MM.1S (cell line): ENCODE measurements around the gene VWA1.

Source experiments
- EZH2 ChIP-seq: fragments of 300-600 bp; sonication (generic); optimal IDR thresholded peaks from 2 replicates; pipeline ENCODE3; 2017; ENCODE audit warnings: low read depth, mild to moderate bottlenecking, antibody characterized with exemption, low read length, mixed read lengths
- EZH2phosphoT487 ChIP-seq: fragments of 300-600 bp; sonication (generic); IDR thresholded peaks from 2 replicates; pipeline ENCODE4 v1.6.1; 2018; ENCODE audit warnings: antibody characterized with exemption, low read length
- TF ChIP-seq, protein P1 (sequence below): fragments of 300-600 bp; sonication (generic); IDR thresholded peaks from 2 replicates; pipeline ENCODE4 v1.5.1; 2016; ENCODE audit warnings: antibody characterized with exemption, low read length, mixed read lengths

DNA sequence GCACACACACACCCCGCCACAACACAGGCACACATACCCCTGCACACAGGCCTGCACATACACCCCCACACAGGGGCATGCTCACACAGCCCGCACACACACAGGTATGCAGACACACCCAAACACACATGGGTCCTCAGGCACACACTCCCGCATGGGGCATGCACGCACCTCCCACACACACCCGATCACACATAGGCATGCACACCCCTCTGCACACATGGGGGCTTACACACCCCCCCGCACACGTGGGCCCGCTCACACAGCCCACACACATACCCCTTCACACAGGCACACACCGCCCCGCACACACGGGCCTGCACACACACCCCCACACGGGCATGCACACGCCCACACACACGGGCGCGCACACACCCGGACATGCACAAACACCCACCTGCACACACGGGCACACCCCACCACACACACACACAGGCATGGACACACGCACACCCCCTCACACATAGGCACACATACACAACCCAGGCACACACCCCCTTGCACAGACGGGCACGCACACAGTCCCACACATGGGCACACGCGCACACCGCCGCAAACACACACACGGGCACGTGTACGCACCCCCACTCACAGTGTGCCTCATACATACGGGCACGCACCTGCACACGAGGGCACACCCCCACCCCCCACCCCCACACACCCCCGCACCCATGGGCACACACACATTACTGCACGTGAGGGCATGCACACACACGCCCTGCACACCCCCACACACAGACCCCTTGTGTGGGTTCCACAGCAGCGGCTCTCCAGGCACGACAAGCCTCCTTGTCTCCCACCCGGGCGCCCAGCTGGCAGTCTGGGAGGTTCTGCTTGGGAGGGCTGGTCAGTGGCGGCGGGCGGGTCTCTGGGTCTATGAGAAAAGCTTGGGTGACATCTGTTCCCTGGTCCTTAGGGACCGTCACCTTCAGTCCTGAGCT lies 44.3 kb downstream of the VWA1 start:
- TF ChIP-seq, protein P1, sequence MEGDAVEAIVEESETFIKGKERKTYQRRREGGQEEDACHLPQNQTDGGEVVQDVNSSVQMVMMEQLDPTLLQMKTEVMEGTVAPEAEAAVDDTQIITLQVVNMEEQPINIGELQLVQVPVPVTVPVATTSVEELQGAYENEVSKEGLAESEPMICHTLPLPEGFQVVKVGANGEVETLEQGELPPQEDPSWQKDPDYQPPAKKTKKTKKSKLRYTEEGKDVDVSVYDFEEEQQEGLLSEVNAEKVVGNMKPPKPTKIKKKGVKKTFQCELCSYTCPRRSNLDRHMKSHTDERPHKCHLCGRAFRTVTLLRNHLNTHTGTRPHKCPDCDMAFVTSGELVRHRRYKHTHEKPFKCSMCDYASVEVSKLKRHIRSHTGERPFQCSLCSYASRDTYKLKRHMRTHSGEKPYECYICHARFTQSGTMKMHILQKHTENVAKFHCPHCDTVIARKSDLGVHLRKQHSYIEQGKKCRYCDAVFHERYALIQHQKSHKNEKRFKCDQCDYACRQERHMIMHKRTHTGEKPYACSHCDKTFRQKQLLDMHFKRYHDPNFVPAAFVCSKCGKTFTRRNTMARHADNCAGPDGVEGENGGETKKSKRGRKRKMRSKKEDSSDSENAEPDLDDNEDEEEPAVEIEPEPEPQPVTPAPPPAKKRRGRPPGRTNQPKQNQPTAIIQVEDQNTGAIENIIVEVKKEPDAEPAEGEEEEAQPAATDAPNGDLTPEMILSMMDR: no peak
- TF ChIP-seq EZH2: no peak
- TF ChIP-seq EZH2phosphoT487: no peak
